ENCODE results near the gene KCNF1. TPM values are rescaled to one million over a fixed set of nuclear protein-coding genes. Genes with fewer than 3 reads are reported as not detected.

Gene KCNF1
- total RNA-seq, 1 donor from 2014 or later: 8.4 TPM

DNA sequence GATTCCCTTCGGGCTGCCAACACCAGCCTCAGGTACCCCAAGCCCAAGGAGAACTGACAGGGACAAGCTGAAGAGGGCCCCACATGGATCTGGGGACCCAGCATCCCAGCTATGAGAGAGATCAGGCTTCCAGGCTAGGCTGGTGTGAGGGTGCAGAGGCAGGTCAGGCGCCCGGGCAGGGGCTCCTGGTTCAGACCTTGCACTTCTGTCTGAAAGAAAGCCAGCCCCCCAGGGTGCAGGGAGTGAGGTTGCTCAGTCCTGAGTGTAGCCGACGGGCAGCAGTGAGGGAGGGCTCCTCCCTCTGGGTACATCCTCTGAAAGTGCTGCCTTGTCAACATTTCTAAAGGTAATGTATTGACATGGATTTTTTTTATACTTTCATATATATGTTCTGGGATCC, 33.1 kb downstream of the KCNF1 start:
- H3K9me3 Mint-ChIP-seq (ENCODE audit: unreplicated experiment): no peaks in the 10 kb centered on the region
- H3K36me3 Mint-ChIP-seq (ENCODE audit: low read depth, unreplicated experiment): peaks cover 4% of the 10 kb centered on the region
- no peak overlapping the region for H3K4me3 Mint-ChIP-seq (ENCODE audit: unreplicated experiment)
- no peak overlapping the region for H3K27ac Mint-ChIP-seq (ENCODE audit: unreplicated experiment)
- no peak for DNase-seq (ENCODE audit: low spot score)
- TF ChIP-seq, protein P1, sequence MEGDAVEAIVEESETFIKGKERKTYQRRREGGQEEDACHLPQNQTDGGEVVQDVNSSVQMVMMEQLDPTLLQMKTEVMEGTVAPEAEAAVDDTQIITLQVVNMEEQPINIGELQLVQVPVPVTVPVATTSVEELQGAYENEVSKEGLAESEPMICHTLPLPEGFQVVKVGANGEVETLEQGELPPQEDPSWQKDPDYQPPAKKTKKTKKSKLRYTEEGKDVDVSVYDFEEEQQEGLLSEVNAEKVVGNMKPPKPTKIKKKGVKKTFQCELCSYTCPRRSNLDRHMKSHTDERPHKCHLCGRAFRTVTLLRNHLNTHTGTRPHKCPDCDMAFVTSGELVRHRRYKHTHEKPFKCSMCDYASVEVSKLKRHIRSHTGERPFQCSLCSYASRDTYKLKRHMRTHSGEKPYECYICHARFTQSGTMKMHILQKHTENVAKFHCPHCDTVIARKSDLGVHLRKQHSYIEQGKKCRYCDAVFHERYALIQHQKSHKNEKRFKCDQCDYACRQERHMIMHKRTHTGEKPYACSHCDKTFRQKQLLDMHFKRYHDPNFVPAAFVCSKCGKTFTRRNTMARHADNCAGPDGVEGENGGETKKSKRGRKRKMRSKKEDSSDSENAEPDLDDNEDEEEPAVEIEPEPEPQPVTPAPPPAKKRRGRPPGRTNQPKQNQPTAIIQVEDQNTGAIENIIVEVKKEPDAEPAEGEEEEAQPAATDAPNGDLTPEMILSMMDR (IDR thresholded peaks at IDR 0.05; ENCODE audit: unreplicated experiment): no peak
- no peaks in the 10 kb centered on the region for H3K4me1 Mint-ChIP-seq (ENCODE audit: unreplicated experiment)
- H3K27me3 Mint-ChIP-seq (ENCODE audit: unreplicated experiment): peaks cover 10% of the 10 kb centered on the region

DNA sequence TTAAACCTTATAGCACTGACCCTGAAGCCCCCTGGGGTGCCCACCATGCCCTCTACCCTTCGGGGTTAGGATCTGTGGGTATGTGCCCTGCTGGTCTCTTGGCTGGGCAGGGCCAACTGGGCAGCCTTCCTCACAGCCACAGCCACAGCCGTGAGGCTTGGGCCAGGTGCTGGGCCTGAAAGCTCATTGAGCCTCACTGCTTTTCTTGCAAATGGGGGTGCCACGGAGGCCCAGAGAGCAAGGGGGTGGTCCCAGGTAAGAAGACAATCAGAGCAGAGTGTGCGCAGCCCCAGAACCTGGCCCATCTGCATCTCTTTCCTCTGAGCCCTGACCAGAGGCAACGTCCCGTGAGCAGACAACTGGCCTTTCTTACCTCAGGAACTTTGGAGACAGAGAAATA, 34.7 kb downstream of the KCNF1 start:
- Mint-ChIP-seq H3K4me1 (ENCODE audit: unreplicated experiment) (no peaks in the 10 kb centered on the region), H3K36me3 (ENCODE audit: low read depth, unreplicated experiment) (peaks cover 4% of the 10 kb centered on the region), H3K27me3 (ENCODE audit: unreplicated experiment) (peaks cover 11% of the 10 kb centered on the region), H3K9me3 (ENCODE audit: unreplicated experiment) (no peaks in the 10 kb centered on the region), H3K4me3 (ENCODE audit: unreplicated experiment) (no peak overlapping the region), H3K27ac (ENCODE audit: unreplicated experiment) (no peak overlapping the region)
- no peak for DNase-seq (ENCODE audit: low spot score)
- TF ChIP-seq, protein P1 (IDR thresholded peaks at IDR 0.05; ENCODE audit: unreplicated experiment): no peak

DNA sequence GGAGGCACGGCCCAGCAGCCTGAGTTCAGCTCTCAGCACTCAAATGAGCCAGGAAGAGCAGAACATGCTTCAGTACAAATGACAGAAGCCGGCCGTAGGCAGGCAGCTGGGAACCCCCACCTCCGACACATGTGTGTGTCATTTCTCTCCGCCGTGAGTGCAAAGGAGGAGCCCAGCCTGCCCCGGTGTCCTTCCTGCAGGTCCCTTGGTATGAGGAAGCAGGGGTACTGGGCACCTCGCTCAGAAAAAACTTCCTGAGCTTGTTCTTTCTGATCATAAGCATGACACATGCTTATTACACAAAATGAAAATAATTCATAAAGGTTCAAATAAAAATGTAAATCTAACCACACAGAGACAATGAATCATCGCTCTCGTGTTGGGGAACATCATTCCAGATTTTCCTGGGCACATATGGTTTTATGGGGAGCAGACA, 35.3 kb downstream of the KCNF1 start:
- TF ChIP-seq, protein P1 (IDR thresholded peaks at IDR 0.05; ENCODE audit: unreplicated experiment): no peak
- Mint-ChIP-seq H3K27ac (ENCODE audit: unreplicated experiment) (no peak overlapping the region), H3K4me3 (ENCODE audit: unreplicated experiment) (no peak overlapping the region), H3K36me3 (ENCODE audit: low read depth, unreplicated experiment) (peaks cover 4% of the 10 kb centered on the region), H3K4me1 (ENCODE audit: unreplicated experiment) (no peaks in the 10 kb centered on the region), H3K27me3 (ENCODE audit: unreplicated experiment) (peaks cover 11% of the 10 kb centered on the region), H3K9me3 (ENCODE audit: unreplicated experiment) (no peaks in the 10 kb centered on the region)
- DNase-seq (ENCODE audit: low spot score): no peak

DNA sequence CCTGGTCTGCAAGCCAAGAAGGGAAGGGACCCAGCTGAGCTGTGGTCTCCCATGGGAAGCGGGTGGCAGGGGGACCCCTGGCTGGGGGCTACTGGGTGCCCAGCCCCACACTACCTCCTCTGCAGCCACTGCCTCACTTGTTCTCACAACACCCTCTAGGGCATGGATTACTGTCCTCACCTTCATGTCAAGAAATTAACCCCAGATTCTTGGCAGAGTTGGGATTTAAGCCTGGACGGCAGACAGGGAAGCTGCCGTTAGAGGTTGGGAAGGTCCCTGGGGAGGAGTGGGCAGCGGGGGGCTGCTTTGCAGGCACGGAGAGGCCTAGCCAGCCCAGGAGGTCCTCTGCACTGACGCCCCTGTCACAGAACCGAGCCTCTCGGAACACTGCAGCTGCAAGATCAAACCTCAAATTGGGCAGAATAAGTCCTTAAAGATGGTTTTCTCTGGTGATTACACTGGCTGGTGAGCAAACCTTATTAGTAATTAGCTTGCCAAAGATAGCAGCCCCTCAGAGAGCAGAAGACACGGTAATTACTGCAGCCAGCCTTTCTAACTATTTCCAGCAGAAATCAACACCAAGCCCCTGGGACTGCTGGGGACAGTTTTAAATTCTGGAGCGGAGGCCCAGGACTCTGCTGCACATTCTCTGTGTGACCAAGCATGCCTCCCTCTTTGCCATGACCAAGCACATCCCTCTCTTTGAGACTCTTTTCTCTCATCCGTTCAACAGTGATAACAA, 35.9 kb downstream of the KCNF1 start:
- Mint-ChIP-seq H3K27me3 (ENCODE audit: unreplicated experiment) (peaks cover 14% of the 10 kb centered on the region), H3K4me3 (ENCODE audit: unreplicated experiment) (no peak overlapping the region), H3K27ac (ENCODE audit: unreplicated experiment) (no peak overlapping the region), H3K36me3 (ENCODE audit: low read depth, unreplicated experiment) (peaks cover 3% of the 10 kb centered on the region), H3K9me3 (ENCODE audit: unreplicated experiment) (no peaks in the 10 kb centered on the region), H3K4me1 (ENCODE audit: unreplicated experiment) (no peaks in the 10 kb centered on the region)
- TF ChIP-seq, protein P1 (IDR thresholded peaks at IDR 0.05; ENCODE audit: unreplicated experiment): no peak
- DNase-seq (ENCODE audit: low spot score): no peak

DNA sequence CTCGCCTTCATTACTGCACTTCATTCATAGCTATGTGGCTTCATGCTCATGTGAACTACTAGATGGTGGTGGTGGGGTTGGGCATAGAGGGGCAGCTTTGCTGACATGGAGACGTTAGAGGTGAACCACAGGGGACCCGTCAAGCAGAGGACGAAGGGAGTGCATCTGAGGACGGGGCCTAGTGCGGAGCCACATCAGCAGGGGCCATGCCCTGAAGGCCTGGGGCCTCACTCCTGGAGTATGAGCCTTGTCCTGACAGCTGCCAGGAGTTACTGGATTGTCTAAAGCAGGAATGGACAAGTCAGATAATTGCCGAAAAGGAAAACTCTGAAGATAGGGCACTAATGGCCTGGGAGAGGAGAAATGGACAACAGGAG, 36.4 kb downstream of the KCNF1 start:
- H3K4me3 Mint-ChIP-seq (ENCODE audit: unreplicated experiment): no peak overlapping the region
- no peak for DNase-seq (ENCODE audit: low spot score)
- peaks cover 1% of the 10 kb centered on the region for H3K9me3 Mint-ChIP-seq (ENCODE audit: unreplicated experiment)
- H3K27me3 Mint-ChIP-seq (ENCODE audit: unreplicated experiment): peaks cover 15% of the 10 kb centered on the region
- TF ChIP-seq, protein P1 (IDR thresholded peaks at IDR 0.05; ENCODE audit: unreplicated experiment): no peak
- no peaks in the 10 kb centered on the region for H3K4me1 Mint-ChIP-seq (ENCODE audit: unreplicated experiment)
- H3K27ac Mint-ChIP-seq (ENCODE audit: unreplicated experiment): no peak overlapping the region
- peaks cover 3% of the 10 kb centered on the region for H3K36me3 Mint-ChIP-seq (ENCODE audit: low read depth, unreplicated experiment)

Data from endothelial cell (in vitro differentiated cells).